ENCODE results near the gene TRAPPC14. TPM values are rescaled to one million over a fixed set of nuclear protein-coding genes. Genes with fewer than 3 reads are reported as not detected.

TRAPPC14 gene
- total and polyA plus RNA-seq, 2 of the 13 experiments (the other 11 are each of a cell fraction or from before 2014, with no cell fraction given) = 4.7 to 9.6 TPM

DNA sequence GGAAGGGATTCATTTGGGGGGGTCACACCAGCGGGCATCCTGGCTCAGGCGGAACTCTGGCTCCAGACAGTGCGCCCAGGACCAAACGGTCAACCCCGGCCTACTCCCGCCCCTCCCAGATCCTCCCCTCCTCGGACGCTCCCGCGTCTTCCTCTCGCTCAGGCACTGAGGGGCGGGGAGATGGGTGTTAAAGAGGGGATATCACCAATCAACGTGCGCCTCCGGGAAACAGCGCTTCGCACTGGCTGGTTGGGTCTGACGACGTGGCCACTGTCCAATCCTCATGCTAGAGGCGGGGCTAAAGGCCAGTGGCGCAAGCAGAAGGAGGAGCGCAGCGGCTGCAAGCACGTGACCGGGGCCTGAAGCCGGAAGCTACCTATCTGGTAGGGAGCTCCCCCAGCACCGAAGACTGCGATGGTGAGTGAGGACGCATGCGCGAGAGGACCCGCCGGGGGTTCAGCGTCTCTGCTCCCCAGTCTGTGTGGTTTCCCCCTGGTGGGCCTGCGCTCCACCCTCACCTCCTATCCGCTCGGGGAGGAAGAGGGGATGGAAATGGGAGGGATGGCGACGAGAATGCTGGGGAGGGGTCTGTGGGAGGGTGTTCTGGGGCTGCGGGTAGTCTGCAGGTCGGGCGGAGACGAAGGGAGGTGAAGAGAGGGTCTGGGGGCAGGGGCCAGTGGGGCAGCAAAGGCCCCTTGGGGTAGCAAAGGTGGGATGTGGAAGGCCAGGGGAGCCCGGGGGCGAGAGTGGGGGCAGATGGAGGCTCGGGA, 9.8 kb downstream of the TRAPPC14 start, which contains the start of gene LAMTOR4 (continued):
- TF ChIP-seq NR2F6 (IDR thresholded peaks at IDR 0.05) (no peak), NR2F6 (CRISPR knock-in tag; IDR thresholded peaks at IDR 0.05) (peak; percentile 35), FOXC1 (CRISPR knock-in tag; IDR thresholded peaks at IDR 0.05; ENCODE audit: borderline replicate concordance) (0 out of 2 replicates have a peak, but pooled peaks have one; percentile 30), DR1 (CRISPR knock-in tag; IDR thresholded peaks at IDR 0.05) (peak; percentile 80; the same call in 1 of the 2 replicates), CREB1 (IDR thresholded peaks at IDR 0.05) (peak; percentile 83), CREB1 (CRISPR knock-in tag; IDR thresholded peaks at IDR 0.05) (peak; percentile 89), KLF13 (CRISPR knock-in tag; IDR thresholded peaks at IDR 0.05) (no peak), CAMTA2 (CRISPR knock-in tag; IDR thresholded peaks at IDR 0.05; ENCODE audit: borderline replicate concordance) (0 out of 2 replicates have a peak, but pooled peaks have one; percentile 14), ZNF550 (CRISPR knock-in tag; IDR thresholded peaks at IDR 0.05; ENCODE audit: borderline replicate concordance) (peak; percentile 86; the same call in 1 of the 2 replicates), NFE2L1 (CRISPR knock-in tag; IDR thresholded peaks at IDR 0.05; ENCODE audit: borderline replicate concordance) (no peak), ARID2 (CRISPR knock-in tag; IDR thresholded peaks at IDR 0.05; ENCODE audit: borderline replicate concordance) (no peak), ZNF616 (CRISPR knock-in tag; IDR thresholded peaks at IDR 0.05; ENCODE audit: low read depth) (no peak), ZNF546 (CRISPR knock-in tag; conservative IDR thresholded peaks at IDR 0.05) (peak; percentile 66; the same call in 1 of the 2 replicates), SAP130 (CRISPR knock-in tag; IDR thresholded peaks at IDR 0.05; ENCODE audit: low read depth) (peak; percentile 89), ELF1 (CRISPR knock-in tag; IDR thresholded peaks at IDR 0.05) (peak; percentile 94), PPARG (CRISPR knock-in tag; conservative IDR thresholded peaks at IDR 0.05) (0 out of 2 replicates have a peak, but pooled peaks have one; percentile 33)
- TF ChIP-seq, protein P1, sequence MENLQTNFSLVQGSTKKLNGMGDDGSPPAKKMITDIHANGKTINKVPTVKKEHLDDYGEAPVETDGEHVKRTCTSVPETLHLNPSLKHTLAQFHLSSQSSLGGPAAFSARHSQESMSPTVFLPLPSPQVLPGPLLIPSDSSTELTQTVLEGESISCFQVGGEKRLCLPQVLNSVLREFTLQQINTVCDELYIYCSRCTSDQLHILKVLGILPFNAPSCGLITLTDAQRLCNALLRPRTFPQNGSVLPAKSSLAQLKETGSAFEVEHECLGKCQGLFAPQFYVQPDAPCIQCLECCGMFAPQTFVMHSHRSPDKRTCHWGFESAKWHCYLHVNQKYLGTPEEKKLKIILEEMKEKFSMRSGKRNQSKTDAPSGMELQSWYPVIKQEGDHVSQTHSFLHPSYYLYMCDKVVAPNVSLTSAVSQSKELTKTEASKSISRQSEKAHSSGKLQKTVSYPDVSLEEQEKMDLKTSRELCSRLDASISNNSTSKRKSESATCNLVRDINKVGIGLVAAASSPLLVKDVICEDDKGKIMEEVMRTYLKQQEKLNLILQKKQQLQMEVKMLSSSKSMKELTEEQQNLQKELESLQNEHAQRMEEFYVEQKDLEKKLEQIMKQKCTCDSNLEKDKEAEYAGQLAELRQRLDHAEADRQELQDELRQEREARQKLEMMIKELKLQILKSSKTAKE (CRISPR knock-in tag; IDR thresholded peaks at IDR 0.05; ENCODE audit: borderline replicate concordance) = no peak
- TF ChIP-seq, protein P2, sequence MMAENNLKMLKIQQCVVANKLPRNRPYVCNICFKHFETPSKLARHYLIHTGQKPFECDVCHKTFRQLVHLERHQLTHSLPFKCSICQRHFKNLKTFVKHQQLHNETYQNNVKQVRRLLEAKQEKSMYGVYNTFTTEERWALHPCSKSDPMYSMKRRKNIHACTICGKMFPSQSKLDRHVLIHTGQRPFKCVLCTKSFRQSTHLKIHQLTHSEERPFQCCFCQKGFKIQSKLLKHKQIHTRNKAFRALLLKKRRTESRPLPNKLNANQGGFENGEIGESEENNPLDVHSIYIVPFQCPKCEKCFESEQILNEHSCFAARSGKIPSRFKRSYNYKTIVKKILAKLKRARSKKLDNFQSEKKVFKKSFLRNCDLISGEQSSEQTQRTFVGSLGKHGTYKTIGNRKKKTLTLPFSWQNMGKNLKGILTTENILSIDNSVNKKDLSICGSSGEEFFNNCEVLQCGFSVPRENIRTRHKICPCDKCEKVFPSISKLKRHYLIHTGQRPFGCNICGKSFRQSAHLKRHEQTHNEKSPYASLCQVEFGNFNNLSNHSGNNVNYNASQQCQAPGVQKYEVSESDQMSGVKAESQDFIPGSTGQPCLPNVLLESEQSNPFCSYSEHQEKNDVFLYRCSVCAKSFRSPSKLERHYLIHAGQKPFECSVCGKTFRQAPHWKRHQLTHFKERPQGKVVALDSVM (CRISPR knock-in tag; IDR thresholded peaks at IDR 0.05) = peak; percentile 32; the same call in 1 of the 2 replicates
- TF ChIP-seq, protein P3, sequence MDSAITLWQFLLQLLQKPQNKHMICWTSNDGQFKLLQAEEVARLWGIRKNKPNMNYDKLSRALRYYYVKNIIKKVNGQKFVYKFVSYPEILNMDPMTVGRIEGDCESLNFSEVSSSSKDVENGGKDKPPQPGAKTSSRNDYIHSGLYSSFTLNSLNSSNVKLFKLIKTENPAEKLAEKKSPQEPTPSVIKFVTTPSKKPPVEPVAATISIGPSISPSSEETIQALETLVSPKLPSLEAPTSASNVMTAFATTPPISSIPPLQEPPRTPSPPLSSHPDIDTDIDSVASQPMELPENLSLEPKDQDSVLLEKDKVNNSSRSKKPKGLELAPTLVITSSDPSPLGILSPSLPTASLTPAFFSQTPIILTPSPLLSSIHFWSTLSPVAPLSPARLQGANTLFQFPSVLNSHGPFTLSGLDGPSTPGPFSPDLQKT (CRISPR knock-in tag; IDR thresholded peaks at IDR 0.05; ENCODE audit: borderline replicate concordance) = no peak
- TF ChIP-seq, protein P4, sequence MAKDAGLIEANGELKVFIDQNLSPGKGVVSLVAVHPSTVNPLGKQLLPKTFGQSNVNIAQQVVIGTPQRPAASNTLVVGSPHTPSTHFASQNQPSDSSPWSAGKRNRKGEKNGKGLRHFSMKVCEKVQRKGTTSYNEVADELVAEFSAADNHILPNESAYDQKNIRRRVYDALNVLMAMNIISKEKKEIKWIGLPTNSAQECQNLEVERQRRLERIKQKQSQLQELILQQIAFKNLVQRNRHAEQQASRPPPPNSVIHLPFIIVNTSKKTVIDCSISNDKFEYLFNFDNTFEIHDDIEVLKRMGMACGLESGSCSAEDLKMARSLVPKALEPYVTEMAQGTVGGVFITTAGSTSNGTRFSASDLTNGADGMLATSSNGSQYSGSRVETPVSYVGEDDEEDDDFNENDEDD (CRISPR knock-in tag; IDR thresholded peaks at IDR 0.05; ENCODE audit: borderline replicate concordance) = peak; percentile 86; the same call in 1 of the 2 replicates

Data from HepG2 (cell line).